Suppressor macrophage treated with lipopolysaccharide for 4 hours (primary cell): ENCODE data around the gene DOC2B.
"Not testable (repeated sequence)": the region's sequence is repeated elsewhere in the genome, so short reads cannot be mapped to it uniquely, and the experiment has no call there.

Experiments
- DNase-seq: peaks from one replicate; pipeline ENCODE4 v3.0.0-alpha.2; 2020

DOC2B gene

DNA sequence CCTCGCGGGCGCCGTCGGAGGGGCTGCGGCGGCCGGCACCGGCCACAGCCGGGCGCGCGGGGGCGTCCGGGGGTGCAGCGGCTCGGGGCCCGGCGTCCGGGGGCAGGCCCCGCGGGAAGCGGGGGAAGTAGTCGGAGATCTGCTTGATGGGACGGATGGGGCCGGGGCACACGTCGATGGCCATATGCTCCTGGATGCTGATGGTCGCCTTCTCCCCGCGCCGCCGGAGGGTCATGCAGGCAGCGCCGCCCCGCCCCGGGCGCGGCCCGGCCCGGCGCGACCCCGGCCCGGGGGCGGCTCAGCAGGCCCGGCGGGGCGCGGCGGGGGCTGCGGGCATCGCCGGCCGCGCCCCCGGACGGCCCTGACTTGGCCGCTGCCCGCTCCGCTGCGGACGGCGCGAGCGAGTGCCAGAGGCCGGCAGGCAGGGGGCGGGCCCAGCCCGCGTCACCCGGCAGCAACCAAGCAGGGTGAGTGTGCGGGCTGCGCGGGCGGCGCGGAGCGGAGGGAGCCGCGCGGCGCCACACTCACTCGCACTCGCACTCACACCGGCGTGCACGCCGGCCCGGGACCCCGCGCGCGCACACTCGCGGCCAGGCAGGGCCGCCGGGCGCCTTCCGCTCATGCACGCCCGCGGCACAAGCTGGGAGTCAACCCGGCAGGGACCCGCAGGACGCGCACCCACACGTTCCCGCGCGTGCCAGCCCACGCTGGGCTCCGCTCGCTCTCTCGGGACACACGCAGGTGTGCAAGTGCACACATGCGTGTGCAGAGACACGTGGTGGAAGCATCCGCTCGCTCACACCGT is at the start of gene DOC2B:
TSS of gene DOC2B (minus strand) at position 406 of the 805 bp plus-strand sequence. CDS start at position 235, 171 bp downstream.
- peak; percentile 54 for DNase-seq

DNA sequence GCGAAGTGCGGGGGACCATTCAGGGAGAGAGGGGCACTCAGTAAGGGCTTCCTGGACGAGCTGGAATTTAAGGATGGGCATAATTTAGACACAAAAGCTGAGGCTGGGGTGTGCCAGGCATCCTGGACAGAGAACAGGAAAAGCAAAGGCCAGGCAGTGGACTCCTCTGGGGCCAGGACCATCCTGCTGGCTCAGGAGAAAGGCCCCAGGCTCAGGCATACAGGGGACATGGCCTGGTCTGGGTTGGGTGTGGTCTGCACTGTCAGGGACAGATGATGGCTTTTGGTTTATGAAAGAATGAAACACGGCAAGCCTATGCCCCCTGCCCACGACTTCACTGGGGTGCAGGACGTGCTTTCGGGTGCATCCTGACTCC is 48.9 kb upstream of the DOC2B start:
- DNase-seq: no peak

DNA sequence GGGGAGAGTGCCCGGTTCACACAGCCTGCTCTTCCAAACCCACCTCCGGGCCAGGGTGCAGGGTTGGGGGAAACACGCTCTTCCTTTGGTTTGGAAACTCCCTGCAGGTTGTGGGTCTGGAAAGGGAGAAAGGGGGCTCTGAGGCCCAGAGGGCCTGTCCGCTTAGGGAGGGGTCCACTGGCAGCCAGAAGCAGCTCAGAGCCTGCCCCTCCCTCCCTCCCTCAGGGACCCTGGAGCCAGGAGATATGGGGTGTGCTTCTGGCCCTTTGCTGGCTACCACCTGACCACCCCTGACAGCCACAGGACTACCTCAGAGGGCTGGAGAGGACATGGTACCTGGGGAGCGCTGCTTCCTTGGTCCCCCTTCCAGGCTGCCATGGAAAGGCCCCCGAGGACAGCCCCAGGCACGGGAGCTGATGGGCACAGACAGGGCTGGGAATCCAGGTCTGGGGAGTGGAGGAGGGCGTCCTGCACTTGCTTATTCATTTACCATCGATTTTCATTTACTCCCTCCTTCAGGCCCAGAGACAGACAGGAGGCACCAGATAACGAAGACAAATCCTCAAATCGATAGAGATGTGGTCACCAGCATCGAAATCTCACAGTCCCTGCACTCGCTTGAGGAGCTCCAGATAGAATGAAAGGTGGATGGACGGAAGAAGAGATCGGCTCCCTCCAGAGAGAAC is 48.4 kb upstream of the DOC2B start:
- no peak for DNase-seq

DNA sequence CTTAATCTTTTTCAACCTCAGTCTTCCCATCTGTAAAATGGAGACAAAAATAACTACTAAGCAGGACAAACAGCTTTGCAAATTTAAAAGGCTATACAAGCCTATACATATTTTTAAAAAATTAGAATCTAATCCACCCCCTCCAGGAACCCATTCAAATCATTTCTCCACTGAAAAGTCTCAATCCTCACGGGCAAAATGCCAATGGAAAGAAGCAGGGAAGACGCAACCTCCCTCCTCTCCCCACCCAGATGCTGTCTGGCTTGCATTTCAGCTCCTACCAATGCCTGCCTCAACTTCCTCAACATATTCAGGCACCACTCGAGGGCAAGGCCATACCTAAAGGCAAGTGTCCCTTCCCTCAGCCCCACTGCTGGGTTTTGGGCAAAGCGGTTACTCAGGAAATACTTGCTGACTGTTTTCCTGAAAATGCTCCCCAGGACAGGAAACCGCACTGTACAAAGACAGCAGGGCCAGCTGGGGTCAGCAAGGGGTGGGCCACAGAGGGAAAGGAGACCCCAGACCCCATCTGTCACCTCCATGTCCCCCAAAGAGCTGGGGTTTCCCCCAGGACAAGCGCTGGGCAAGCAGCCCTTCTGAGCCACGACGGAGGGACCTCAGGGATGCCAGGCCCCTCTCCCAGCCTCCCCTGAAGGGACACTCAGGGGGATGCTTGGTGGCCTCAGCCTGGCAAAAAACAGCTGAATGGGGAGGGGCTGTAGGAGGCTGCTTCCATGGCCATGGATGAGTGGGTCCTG is 47.7 kb upstream of the DOC2B start:
- DNase-seq: no peak

DNA sequence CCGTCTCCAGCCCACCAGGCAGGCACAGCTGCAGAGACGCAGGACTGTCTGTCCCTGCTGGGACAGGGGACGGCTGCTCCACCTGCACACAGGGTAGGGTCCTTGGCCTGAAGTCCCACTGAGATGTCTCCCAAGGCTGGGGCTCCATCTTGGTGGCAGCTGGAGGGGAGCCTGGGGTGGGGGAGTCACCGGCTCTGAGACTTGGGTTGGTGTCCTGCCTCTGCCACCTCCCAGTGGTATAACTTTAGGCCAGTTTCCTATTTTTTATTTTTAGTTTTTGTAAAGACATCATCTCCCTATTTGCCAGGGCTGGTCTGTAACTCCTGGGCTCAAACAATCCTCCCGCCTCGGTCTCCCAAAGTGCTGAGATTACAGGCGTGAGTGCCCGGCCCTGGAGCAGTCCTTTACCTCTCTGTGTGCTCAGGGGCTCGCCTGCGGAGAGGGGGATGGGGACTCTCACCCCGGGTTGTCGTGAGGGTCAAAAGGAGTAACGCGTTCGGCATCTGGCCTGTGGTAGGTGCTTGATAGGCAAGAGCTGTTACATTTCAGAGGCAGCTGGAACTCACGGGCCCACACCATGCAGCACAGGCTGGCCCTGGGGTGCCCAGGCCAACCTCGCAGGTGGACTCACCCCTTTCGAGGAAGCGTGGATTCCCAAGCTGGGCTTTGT is 46.6 kb upstream of the DOC2B start:
- DNase-seq: no peak

DNA sequence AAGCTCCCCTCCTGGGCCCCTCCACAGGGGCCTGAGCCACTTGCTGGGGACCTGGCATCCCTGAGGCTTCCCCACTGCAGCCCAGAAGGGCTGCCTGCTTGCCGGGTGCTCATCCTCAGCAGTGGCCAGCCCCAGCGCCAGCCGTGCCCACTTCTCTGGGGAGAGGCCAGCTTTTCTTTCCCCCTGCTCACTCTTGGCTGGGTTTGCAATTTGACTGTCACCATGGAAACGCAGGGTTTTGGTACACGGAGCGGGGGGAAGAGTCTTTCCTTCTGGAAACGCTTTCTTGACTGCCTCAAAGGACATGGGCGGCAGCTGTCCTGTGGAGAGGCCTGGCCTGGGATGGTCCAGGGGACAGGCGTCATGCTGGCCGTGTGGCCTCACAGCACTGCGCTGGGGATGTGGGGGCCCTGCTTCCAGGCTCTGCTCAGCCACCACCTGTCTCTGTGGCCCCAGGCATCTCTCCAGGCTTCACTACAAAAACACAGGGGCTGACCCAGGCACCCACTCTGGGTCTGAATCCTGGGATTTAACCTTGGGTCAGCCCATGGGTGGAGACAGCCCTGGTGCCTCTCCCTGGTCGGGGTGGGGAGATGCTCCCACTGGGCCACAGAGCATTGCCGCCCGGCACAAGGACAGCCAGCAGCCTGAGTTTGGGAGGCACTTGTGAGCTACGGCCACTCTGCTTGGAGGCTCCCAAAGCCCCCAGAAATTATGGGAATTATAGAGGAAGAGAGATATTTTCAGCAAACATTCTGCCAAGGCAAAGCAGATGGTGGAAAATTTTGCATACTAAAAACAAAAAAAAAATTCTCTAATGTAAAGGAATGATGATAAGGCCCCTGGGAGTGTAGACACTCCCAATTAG is 45.9 kb upstream of the DOC2B start:
- DNase-seq: no peak

DNA sequence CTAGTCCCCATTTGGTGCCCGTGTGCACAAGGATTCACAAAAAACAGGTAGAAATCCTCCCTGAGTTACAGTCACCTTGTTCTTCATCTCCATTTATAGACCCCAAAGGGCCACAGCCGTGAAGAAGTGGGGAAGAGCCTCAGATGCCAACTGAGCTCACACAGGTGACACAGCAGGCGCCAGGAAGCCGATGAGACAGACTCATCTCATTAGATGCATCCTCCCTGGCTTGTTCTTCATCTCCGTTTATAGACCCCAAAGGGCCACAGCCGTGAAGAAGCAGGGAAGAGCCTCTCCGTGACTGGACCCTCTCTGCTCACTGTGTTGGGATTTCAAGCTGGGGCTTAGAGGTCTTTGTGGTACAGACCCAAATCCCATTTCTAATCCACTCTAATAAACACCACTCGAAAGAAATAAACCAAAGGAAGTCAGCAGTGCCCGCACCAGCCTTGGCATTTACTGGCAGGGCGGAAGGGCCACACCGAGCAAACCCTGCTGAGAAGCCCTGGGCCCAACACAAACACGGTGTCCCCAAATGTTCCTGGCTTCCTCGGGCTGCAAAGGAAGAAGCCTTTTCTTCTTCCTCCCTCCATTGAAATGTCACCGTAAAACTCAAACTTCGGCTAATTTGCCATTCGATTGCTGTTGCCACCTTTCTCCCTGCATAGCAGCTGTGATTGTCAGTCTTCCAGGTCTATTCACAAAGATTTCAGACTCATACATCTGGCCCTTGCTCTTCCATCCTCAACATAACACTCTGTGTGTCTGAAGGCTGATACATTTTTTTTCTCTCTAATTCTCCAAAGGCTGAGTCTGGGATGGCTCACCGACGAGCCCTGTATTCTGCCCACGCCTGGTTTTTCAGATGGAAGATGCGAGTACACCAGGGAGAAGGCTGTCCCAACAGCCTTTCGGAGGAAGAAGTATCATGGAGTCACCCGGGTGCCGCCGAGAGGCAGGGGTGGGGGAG is 44.9 kb upstream of the DOC2B start:
- no peak for DNase-seq

DNA sequence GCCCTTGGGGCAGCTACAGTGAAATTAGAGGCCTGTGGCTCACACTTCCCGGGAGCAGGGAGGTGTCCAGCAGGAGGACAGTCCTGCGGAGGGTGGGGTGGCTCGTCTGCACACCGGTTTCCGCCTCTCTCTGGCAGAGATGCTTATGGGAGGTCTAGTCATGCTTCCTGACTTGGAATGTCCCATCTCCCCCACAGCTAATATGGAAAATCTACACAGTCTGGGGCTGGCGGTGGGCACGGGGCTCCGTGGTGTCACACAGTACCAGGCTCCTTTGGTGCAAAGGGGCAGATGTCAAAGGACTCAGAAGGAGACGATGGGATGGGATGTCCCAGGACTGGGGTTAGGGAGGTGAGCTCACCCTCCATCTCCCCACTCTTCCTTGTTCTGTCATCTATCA is 44.1 kb upstream of the DOC2B start:
- DNase-seq: no peak

DNA sequence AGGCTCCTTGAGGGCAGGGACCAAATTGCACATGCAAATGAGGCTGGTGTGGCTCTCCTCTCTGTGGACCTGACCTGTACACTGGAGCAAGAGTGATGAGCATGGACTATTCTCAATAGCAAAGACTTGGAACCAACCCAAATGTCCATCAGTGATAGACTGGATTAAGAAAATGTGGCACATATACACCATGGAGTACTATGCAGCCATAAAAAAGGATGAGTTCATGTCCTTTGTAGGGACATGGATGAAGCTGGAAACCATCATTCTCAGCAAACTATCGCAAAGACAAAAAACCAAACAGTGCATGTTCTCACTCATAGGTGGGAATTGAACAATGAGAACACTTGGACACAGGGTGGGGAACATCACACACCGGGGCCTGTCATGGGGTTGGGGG is 43.1 kb upstream of the DOC2B start:
- DNase-seq: not testable (repeated sequence)

DNA sequence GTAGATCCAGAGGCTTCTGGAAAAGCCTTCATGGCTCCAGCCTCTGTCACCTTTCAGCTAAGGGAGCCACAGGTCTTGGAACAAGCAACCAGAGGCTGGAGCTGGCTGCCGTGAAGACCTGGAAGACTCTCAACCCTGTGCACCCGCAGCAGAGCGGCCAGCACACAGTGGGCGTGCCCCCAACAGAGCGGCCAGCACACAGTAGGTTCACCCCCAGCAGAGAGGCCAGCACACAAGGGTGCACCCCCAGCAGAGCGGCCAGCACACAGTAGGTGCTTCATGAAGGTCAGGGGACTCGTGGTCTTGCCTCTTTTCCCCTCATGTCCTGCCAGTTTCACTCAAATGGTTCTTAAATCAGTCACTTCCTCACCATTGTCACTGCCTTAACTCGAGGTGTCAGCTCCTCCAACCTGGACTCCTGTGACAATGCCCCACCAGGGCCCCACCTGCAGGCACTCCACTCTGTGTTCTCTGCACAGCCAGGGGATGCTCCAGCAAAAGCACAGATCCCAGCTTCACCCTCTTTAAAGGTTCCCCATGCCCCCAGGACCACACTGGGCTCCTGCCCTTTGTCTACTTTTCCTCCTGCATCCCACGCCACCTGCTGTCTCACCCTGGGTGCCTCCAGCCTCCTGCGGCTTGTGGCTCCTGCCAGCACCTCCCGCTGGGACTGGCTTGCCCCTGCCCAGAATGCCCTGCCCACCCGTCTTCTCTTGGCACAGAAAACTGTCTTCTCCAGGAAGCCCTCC is 42.4 kb upstream of the DOC2B start:
- DNase-seq: no peak

DNA sequence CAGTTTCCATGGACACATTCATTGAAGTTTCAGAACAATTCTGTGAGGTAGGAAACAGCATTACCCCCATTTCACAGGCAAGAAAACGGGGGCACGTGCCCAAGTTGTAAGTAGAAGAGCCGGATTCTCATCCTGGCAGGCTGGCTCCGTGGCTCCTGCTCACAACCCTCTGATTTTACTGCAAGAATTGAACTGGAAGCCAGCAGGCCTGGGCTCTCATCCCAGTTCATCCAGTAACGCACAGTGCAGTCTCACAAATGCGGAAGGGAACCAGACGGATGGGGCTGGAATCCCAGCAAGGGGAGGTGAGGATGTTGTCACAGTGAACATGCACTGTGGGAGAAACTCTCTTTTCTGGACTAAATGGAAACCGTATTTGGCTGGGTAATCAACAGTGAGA is 40.7 kb upstream of the DOC2B start:
- no peak for DNase-seq

DNA sequence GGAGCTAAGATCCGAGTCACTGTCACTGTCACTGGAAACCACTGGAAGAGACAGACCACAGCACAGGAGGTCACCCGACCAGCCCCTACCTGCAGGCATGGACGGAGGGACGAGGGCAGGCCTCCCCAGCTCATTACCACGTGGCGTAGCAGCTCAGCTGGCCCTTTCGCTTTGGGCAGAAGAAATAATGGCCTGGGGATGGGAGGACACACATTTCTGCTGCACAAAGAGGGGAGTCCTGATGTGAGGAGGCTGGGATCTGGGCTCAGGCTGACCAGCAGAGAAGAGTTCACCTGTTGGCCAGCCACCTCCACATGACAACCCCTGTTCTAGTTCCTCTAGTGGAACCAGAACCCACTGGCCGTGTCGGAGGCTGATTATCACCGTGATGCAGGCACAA is 38.2 kb upstream of the DOC2B start:
- DNase-seq: no peak

DNA sequence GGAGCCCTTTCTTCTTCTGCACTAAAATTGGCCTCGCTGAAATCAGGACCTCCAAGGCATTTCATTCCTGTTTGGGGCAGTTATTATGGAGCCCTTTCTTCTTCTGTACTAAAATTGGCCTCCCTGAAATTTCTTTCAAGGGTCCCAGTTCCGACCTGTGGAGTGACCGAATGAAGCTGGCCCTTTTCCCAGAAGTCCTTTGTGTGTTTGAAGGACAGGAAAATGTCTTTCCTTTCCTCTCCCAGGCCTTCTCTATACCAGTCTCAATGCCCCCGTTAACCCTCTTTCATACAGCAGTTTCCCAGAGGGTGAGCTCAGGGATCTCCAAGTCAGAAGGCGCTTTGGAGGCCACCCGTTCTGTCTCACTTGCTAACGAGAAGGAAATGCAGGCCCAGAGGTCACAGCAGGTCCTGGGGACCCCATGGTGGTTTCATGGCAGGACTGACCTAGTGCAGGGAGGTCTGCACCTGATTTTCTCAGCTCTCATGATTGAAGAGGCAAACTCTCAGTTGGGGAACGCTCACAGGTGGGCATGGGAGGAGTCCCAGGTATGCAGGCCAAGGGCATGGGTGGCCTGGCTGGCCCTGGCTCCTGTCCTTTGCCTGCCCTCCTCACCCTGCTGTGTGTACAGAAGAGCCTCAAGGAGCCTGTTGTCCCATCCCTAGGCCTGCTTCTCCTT is 37.1 kb upstream of the DOC2B start:
- no peak for DNase-seq

DNA sequence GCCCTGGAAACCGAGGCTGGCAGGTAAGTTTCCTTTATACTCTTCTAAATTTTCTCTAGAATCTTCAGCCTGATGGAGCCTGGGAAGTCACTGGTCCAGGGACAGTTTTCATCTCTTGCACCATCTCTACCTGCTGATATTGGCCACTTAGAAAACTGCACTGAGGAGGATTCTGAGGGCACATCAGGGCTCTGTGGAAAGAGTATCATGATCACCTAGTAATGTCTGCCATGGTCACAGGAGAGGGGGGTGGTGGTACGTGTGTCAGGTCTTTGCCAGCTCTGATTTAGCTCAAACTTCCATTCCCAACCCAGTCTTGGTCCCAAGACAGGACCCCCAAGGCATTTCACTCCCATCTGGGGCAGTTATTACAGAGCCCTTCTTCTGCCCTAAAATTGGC is 35.2 kb upstream of the DOC2B start:
- no peak for DNase-seq

DNA sequence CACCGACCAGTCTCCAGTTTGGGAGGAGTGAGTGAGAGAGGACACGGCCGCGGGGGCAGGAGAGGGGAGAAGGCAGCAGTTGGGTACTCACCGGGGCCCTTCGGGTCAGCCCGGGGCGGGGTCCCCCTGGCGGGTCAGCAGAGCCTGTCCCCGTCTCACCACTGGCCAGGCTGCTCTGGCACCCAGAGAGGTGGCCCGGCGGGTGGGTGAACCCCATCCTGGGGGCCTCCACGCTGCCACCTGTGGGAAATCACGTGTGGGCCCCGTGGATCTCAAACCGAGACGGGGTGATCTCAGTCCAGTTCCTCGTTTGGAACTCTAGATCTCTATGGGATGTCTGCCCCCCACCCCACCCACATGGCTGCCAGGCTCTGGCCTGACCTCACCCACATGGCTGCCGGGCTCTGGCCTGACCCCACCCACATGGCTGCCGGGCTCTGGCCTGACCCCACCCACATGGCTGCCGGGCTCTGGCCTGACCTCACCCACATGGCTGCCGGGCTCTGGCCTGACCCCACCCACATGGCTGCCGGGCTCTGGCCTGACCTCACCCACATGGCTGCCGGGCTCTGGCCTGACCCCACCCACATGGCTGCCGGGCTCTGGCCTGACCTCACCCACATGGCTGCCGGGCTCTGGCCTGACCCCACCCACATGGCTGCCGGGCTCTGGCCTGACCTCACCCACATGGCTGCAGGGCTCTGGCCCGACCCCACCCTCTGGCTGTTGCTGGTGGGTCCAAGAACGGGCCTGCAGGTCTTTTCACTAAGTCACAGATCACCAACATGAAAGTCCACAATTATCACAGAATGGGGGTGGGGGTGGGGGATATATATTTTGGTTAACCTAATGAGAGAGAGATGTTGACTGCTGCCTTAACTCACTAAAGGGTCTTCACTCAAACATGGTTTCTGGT is 34.4 kb upstream of the DOC2B start:
- DNase-seq: peak; percentile 40

DNA sequence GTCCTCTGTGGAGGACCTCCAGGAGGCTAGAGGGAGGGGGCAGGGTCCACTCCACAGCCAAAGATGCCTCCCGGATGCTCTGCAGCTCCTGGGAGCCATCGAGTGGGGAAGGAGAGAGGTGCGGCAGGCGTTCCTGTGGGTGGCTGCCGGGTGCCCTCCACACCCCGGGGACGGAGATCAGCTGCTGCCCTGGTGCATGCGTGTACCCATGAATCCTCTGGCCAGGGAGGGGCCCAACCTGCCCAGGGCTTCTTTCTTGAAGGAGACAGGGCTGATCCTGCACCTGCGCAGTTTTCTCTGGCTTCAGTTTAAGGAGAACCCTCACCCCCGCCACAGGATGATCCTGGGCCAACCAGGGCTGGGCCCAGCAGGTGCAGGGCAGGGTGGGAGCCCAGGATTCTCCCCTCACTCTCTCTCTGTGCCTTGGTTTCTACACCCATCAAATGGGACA is 33.5 kb upstream of the DOC2B start:
- no peak for DNase-seq

DNA sequence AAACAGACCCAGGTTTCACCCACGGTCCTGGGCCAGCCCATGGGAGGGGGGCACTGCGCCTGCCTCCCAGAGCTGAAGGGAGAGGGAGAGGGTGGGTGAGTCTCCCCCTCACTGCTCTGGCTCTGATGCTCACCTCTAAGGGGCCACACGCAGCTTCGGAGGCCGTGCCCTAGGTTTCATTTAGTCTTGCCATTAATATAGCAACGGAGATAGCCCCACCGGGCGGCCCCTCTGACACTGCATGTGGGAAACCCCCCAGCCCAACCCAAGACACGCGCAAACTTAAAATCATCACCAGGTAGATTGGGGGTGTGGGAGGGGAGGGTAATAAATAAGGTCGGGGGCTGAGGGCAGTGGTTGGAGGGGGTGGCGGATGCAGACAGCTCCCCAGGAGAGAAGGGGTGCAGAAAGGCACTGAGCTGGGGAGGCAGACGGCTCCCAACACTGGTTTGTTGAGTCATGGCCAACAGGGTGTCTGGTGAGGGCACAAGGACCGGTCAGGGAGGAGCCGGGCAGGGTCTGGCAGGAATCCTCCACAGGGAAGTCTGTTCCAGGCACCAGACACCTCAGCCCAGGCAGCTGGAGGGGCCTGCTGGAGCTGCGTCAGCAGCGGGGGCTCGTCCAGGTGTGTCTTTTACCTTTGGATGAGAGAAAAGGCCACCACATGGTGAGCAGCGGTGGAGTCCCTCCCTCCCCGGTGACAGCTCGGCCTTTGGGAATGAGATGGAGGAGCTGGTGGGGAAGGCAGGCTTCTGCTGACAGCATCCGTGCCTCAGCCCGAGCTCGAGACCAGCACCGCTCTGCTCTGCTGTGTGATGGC is 32.0 kb upstream of the DOC2B start:
- DNase-seq: no peak
